Vagina (tissue), 2 donors: Measurements from ENCODE around the gene EGFLAM. TPM values are rescaled to one million over a fixed set of nuclear protein-coding genes. Genes with fewer than 3 reads are reported as not detected.

Experiments used
- DNase-seq, 2 donors: peaks; one replicate each; pipeline ENCODE4 v3.0.0-alpha.2; 2017; ENCODE audit errors: extremely low spot score in 2 of 2
- H3K27ac ChIP-seq: fragments of 200-600 bp; sonication (generic); one replicate; pipeline ENCODE4 v1.5.1; 2019
- H3K27me3 ChIP-seq: fragments of 200-600 bp; sonication (generic); one replicate; pipeline ENCODE4 v1.5.1; 2019
- H3K36me3 ChIP-seq, 2 donors: fragments of 200-600 bp; sonication (generic); one replicate each; pipeline ENCODE4 v1.5.1; 2017 to 2019
- H3K4me1 ChIP-seq: fragments of 200-600 bp; sonication (generic); one replicate; pipeline ENCODE4 v1.5.1; 2019
- H3K4me3 ChIP-seq, 2 donors: fragments of 200-600 bp; sonication (generic); 1 replicate in 1 of 2; 2 replicates in 1 of 2; pipeline ENCODE4 v1.5.1; 2016 to 2019
- H3K9me3 ChIP-seq: fragments of 200-600 bp; sonication (generic); one replicate; pipeline ENCODE4 v1.5.1; 2019
- CTCF ChIP-seq, 3 experiments: fragments of 450-650 bp in 2 of 3; fragments of 200-600 bp in 1 of 3; sonication (generic) in 1 of 3; IDR thresholded peaks; one replicate each; pipeline ENCODE4 v1.5.1; 2017 to 2019; ENCODE audit warnings: antibody characterized with exemption in 3 of 3, mild to moderate bottlenecking in 2 of 3, moderate library complexity in 2 of 3
- POLR2A ChIP-seq, 2 donors: fragments of 450-650 bp; IDR thresholded peaks; one replicate each; pipeline ENCODE4 v1.6.1; 2017; ENCODE audit warnings: antibody characterized with exemption in 2 of 2, mild to moderate bottlenecking in 2 of 2, moderate library complexity in 2 of 2
- POLR2AphosphoS5 ChIP-seq, 2 donors: sonication (generic); formaldehyde crosslinking; IDR thresholded peaks; one replicate each; pipeline ENCODE4 v1.9.0; 2017; ENCODE audit warnings: antibody characterized with exemption in 2 of 2, mild to moderate bottlenecking in 2 of 2, low read depth in 1 of 2; ENCODE audit not compliant: insufficient read depth in 1 of 2
- intact Hi-C: fragments of 100-400 bp; cut with DNase I; formaldehyde crosslinking; loops from one replicate; pipeline ENCODE4 v1.15.1; 2023
- total RNA-seq: library from RNA; depleted of rRNA; stranded (reverse); fragments of >200 nt; gene quantifications from one replicate; pipeline ENCODE4 v1.2.3, GENCODE V29; 2016

EGFLAM gene
- total RNA-seq, 1 donor from 2014 or later: 15.2 TPM

GRCh38 chr5:38241655-38242054 lies 16.7 kb upstream of the EGFLAM start:
- H3K4me1 ChIP-seq: no peaks in the 10 kb centered on the region
- no peaks in the 10 kb centered on the region for H3K36me3 ChIP-seq
- H3K27ac ChIP-seq: no peak overlapping the region
- no peak for DNase-seq
- TF ChIP-seq POLR2AphosphoS5 (IDR thresholded peaks at IDR 0.05; ENCODE audit: insufficient read depth in 1 of 2, low read depth in 1 of 2) (no peak), POLR2A (IDR thresholded peaks at IDR 0.05) (no peak), CTCF (IDR thresholded peaks at IDR 0.05) (no peak)
- intact Hi-C loops: no loop called here
- no peaks in the 10 kb centered on the region for H3K9me3 ChIP-seq
- no peaks in the 10 kb centered on the region for H3K27me3 ChIP-seq
- H3K4me3 ChIP-seq: no peak overlapping the region

DNA sequence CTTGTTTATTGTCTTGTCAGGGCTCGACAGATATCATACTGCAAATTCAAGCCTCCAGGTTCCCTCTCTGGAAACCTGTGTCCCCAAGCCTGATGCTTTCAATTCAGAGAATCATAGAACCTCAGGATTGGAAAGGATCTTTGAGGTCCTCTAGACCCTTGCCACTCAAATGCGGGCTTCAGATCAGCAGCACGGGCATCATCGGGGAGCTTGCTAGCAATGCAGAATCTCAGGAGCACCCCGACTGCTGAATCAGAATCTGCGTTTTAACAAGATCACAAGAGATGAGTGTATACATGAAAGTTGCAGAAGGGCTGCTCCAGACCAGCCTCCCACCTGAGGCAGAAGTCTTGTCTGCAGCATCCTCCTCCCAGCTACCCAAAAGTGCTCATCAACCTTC lies 13.1 kb upstream of the EGFLAM start:
- TF ChIP-seq CTCF (IDR thresholded peaks at IDR 0.05) (no peak), POLR2A (IDR thresholded peaks at IDR 0.05) (no peak), POLR2AphosphoS5 (IDR thresholded peaks at IDR 0.05; ENCODE audit: insufficient read depth in 1 of 2, low read depth in 1 of 2) (no peak)
- intact Hi-C loops: no loop called here

GRCh38 chr5:38249301-38249700 lies 9.1 kb upstream of the EGFLAM start:
- H3K36me3 ChIP-seq: no peaks in the 10 kb centered on the region
- intact Hi-C loops: no loop called here
- no peak overlapping the region for H3K27ac ChIP-seq
- no peaks in the 10 kb centered on the region for H3K27me3 ChIP-seq
- H3K4me1 ChIP-seq: no peaks in the 10 kb centered on the region
- no peak for TF ChIP-seq POLR2AphosphoS5 (IDR thresholded peaks at IDR 0.05; ENCODE audit: insufficient read depth in 1 of 2, low read depth in 1 of 2)
- no peak for TF ChIP-seq POLR2A (IDR thresholded peaks at IDR 0.05)
- TF ChIP-seq CTCF (IDR thresholded peaks at IDR 0.05): no peak
- no peak overlapping the region for H3K4me3 ChIP-seq
- no peaks in the 10 kb centered on the region for H3K9me3 ChIP-seq
- no peak for DNase-seq

More for the DNA sequence above, 13.1 kb upstream of the EGFLAM start:
- no peaks in the 10 kb centered on the region for H3K4me1 ChIP-seq
- no peak for DNase-seq
- no peaks in the 10 kb centered on the region for H3K27me3 ChIP-seq
- H3K9me3 ChIP-seq: no peaks in the 10 kb centered on the region
- H3K4me3 ChIP-seq: no peak overlapping the region
- H3K36me3 ChIP-seq: no peaks in the 10 kb centered on the region
- no peak overlapping the region for H3K27ac ChIP-seq

DNA sequence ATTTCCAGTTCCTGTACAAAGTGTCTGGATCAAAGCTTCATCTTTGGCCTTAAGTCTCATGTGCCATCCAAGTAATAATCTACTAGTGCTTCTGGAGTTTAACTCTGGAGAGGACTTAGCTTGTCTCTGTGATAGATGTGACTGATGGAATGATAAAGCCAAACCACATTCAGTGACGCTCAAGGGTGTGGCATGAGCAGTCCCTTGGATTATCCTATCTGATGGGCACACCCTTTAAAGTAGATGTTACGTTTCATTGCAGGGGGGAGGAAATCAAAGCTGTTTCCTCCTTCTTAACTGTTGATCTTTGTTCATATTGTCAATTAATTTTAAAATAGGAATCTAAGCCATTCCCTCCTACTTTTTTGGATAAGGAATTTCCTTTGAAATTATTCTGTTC lies 8.5 kb upstream of the EGFLAM start:
- Histone ChIP-seq H3K27ac (no peak overlapping the region), H3K9me3 (no peaks in the 10 kb centered on the region), H3K4me3 (no peak overlapping the region), H3K4me1 (no peaks in the 10 kb centered on the region), H3K36me3 (no peaks in the 10 kb centered on the region), H3K27me3 (no peaks in the 10 kb centered on the region)
- TF ChIP-seq CTCF (IDR thresholded peaks at IDR 0.05): no peak
- no peak for TF ChIP-seq POLR2AphosphoS5 (IDR thresholded peaks at IDR 0.05; ENCODE audit: insufficient read depth in 1 of 2, low read depth in 1 of 2)
- TF ChIP-seq POLR2A (IDR thresholded peaks at IDR 0.05): no peak
- no peak for DNase-seq
- intact Hi-C loops: no loop called here

DNA sequence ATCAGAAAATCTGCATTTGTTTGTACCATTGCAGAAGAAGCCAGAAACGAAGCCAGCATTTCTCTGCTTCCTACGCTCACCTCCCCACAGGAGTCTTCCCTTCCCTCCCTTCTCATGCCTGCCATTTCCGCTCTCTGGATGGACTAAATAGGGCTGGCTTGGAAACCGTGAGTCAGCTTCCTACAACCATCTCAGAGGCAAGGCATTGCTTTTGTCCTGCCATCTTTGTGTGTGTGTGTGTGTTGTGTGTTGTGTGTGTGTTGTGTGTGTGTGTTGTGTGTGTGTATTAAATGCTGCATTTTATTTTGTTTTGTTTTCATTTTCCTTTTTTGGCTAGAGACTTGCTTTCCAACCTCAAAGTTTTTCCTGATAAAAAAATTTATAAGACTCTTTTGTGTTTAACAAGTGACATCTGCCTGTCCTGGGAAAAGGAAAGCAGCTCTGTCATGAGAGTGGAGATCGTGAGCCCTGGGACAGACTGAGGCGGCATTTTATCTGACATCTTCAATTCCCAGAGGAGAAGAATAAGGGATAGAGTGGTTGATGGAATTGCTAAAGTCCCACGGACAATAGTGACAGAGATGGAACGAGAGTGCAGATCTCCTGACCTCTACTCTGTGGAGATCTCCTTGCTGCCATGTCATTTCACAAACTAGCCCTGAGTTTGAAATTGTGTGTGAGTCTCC lies 7.5 kb upstream of the EGFLAM start:
- Histone ChIP-seq H3K4me1 (no peaks in the 10 kb centered on the region), H3K27ac (no peak overlapping the region), H3K27me3 (no peaks in the 10 kb centered on the region), H3K36me3 (no peaks in the 10 kb centered on the region), H3K4me3 (no peak overlapping the region), H3K9me3 (no peaks in the 10 kb centered on the region)
- no peak for TF ChIP-seq POLR2A (IDR thresholded peaks at IDR 0.05)
- TF ChIP-seq CTCF (IDR thresholded peaks at IDR 0.05): no peak
- no peak for TF ChIP-seq POLR2AphosphoS5 (IDR thresholded peaks at IDR 0.05; ENCODE audit: insufficient read depth in 1 of 2, low read depth in 1 of 2)
- DNase-seq: no peak
- intact Hi-C loops: no loop called here
